AG09319 (cell line): Measurements from ENCODE around the gene SESN2.
"Not testable (repeated sequence)": the region's sequence is repeated elsewhere in the genome, so short reads cannot be mapped to it uniquely, and the experiment has no call there.

ENCODE experiments used
- DNase-seq: peaks from one replicate; pipeline ENCODE4 v3.0.0-alpha.2; 2010; ENCODE audit warnings: low read depth; ENCODE audit errors: extremely low read depth
- CTCF ChIP-seq: IDR thresholded peaks from 2 replicates; pipeline ENCODE4 v1.5.1; 2011; ENCODE audit warnings: low read depth, mild to moderate bottlenecking, inconsistent platforms, low read length, moderate library complexity

Gene SESN2

DNA sequence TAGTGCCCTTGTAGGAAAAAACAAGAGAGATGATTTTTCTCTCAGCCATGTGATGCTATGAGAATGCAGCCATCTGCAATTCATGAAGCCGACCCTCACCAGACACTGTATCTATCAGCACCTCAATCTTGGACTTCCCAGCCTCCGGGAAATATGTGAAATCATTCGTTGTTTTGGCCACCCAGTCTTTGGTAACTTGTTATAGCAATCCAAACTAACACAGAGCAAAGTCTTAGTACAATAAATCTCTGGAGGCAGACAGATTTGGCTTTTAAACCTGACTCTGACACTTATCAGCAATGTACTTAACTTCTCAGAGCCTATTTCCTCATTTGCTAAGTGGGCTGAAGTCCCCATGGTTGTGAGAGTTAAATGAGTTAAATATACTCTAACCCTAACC is 64.4 kb downstream of the SESN2 start:
- no peak for DNase-seq
- no peak for TF ChIP-seq CTCF

DNA sequence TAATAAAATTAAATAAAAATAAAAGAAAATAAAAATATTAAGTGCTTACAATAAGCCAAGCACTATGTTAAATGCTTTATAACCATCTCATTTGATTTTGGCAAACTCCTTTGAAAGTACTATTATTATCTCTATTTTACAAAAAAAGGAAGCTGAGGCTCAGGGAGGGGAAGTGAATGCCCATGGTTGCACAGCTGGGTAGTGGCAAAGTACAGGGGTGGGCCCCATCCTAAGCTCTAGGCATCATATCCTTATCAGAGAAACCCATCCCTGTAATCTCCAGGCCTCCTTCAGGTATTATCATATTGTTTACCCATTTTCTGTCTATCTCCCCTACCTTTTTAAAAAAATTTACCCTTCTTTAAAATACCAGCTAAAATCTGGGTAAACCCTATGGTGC is 67.2 kb downstream of the SESN2 start:
- DNase-seq: no peak
- TF ChIP-seq CTCF: no peak

GRCh38 chr1:28326984-28327383 is 67.7 kb downstream of the SESN2 start:
- no peak for DNase-seq
- TF ChIP-seq CTCF: no peak

GRCh38 chr1:28327431-28327830 is 68.1 kb downstream of the SESN2 start:
- DNase-seq: not testable (repeated sequence)

GRCh38 chr1:28328228-28328648 is 68.9 kb downstream of the SESN2 start:
- TF ChIP-seq CTCF: no peak
- DNase-seq: no peak

DNA sequence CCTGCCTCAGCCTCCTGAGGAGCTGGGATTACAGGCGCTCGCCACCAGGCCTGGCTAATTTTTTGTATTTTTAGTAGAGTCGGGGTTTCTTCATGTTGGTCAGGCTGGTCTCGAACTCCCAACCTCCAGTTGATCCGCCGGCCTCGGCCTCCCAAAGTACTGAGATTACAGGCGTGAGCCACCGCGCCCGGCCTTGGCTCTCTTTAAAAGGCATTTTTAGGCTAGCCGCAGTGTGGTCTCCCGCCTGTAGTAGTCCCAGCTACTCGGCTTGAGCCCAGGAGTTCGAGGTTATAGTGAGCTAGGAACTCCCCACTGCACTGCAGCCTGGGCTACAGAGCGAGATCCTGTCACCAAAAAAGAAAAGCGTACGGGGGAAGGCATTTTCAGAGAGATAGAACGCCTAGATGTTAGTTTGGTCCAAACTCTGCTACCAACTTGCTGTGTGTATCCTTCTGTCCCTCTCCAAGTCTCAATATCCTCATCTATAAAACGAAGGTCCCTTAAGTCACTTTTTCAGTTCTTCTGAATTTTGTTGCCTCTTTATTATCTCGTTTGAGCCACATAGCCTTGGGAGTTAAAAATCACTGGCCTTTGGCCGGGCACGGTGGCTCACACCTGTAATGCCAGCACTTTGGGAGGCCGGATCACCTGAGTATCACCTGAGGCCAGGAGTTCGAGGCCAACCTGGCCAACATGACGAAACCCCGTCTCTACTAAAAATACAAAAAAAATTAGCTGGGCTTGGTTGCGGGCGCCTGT is 70.3 kb downstream of the SESN2 start:
- no peak for TF ChIP-seq CTCF
- DNase-seq: no peak
